Measurements from ENCODE around the gene LENEP. TPM values are rescaled to one million over a fixed set of nuclear protein-coding genes. Genes with fewer than 3 reads are reported as not detected.

The LENEP gene
- total RNA-seq, 3 donors from 2014 or later (not counting 1 experiment from before 2014, with no cell fraction given), result not detected

- Mint-ChIP-seq H3K4me1 (peaks cover 23 to 35% of the 10 kb centered on the region in 2 donors), H3K36me3 (no peaks in the 10 kb centered on the region), H3K9me3 (no peaks in the 10 kb centered on the region), H3K27ac (no peak overlapping the region), H3K4me3 (no peak overlapping the region), H3K27me3 (ENCODE audit: low read depth in 2 of 2) (no peaks in the 10 kb centered on the region)
- ATAC-seq (no peak), DNase-seq (no peak)
- Histone ChIP-seq H3K36me3 (ENCODE audit: control insufficient read depth, insufficient read depth, low read length) (peaks cover 57% of the 10 kb centered on the region), H3K27ac (ENCODE audit: low read length) (no peak overlapping the region), H3K27me3 (ENCODE audit: control insufficient read depth, insufficient read depth, low read length) (no peaks in the 10 kb centered on the region), H3K4me3 (ENCODE audit: low read length) (no peak overlapping the region), H3K9me3 (ENCODE audit: control insufficient read depth, insufficient read depth, low read length) (no peaks in the 10 kb centered on the region), H3K4me1 (ENCODE audit: control insufficient read depth, insufficient read depth, low read length) (peaks cover 20% of the 10 kb centered on the region)
- TF ChIP-seq CTCF (IDR thresholded peaks at IDR 0.05), result no peak
- 98% methylated on average over 8 of the region's 8 CpGs for WGBS (ENCODE audit: insufficient coverage)
- intact Hi-C loops (cut with micrococcal nuclease), result no loop called here
These were observed 29.7 kb upstream of the LENEP start for GRCh38 chr1:154963643-154964042.

GRCh38 chr1:154964359-154964758 lies 29.0 kb upstream of the LENEP start:
- DNase-seq (no peak), ATAC-seq (no peak)
- peaks cover 55% of the 10 kb centered on the region for H3K36me3 ChIP-seq (ENCODE audit: control insufficient read depth, insufficient read depth, low read length)
- H3K4me1 ChIP-seq (ENCODE audit: control insufficient read depth, insufficient read depth, low read length), result peaks cover 20% of the 10 kb centered on the region
- H3K9me3 Mint-ChIP-seq, result no peaks in the 10 kb centered on the region
- H3K36me3 Mint-ChIP-seq, result no peaks in the 10 kb centered on the region
- no peaks in the 10 kb centered on the region for H3K27me3 Mint-ChIP-seq (ENCODE audit: low read depth in 2 of 2)
- 92% methylated on average over 6 of the region's 6 CpGs for WGBS (ENCODE audit: insufficient coverage)
- no peak overlapping the region for H3K4me3 ChIP-seq (ENCODE audit: low read length)
- H3K4me3 Mint-ChIP-seq, result no peak overlapping the region
- intact Hi-C loops (cut with micrococcal nuclease), result no loop called here
- peaks cover 23 to 41% of the 10 kb centered on the region in 2 donors for H3K4me1 Mint-ChIP-seq
- no peak overlapping the region for H3K27ac ChIP-seq (ENCODE audit: low read length)
- TF ChIP-seq CTCF (IDR thresholded peaks at IDR 0.05), result no peak
- no peak overlapping the region for H3K27ac Mint-ChIP-seq
- no peaks in the 10 kb centered on the region for H3K27me3 ChIP-seq (ENCODE audit: control insufficient read depth, insufficient read depth, low read length)
- no peaks in the 10 kb centered on the region for H3K9me3 ChIP-seq (ENCODE audit: control insufficient read depth, insufficient read depth, low read length)

GRCh38 chr1:154966111-154966510 lies 27.3 kb upstream of the LENEP start:
- intact Hi-C loops (cut with micrococcal nuclease), result no loop called here
- Mint-ChIP-seq H3K9me3 (no peaks in the 10 kb centered on the region), H3K27ac (peak overlapping the region in 1 of 2 donors; percentile 40), H3K27me3 (ENCODE audit: low read depth in 2 of 2) (no peaks in the 10 kb centered on the region), H3K4me3 (no peak overlapping the region), H3K36me3 (no peaks in the 10 kb centered on the region), H3K4me1 (peaks cover 13 to 47% of the 10 kb centered on the region in 2 donors)
- no peaks in the 10 kb centered on the region for H3K9me3 ChIP-seq (ENCODE audit: control insufficient read depth, insufficient read depth, low read length)
- H3K27me3 ChIP-seq (ENCODE audit: control insufficient read depth, insufficient read depth, low read length), result no peaks in the 10 kb centered on the region
- no peak overlapping the region for H3K27ac ChIP-seq (ENCODE audit: low read length)
- DNase-seq (no peak), ATAC-seq (no peak)
- TF ChIP-seq CTCF (IDR thresholded peaks at IDR 0.05), result no peak
- WGBS (ENCODE audit: insufficient coverage), result 98% methylated on average over 6 of the region's 7 CpGs
- no peak overlapping the region for H3K4me3 ChIP-seq (ENCODE audit: low read length)
- H3K4me1 ChIP-seq (ENCODE audit: control insufficient read depth, insufficient read depth, low read length), result peaks cover 24% of the 10 kb centered on the region
- H3K36me3 ChIP-seq (ENCODE audit: control insufficient read depth, insufficient read depth, low read length), result peaks cover 52% of the 10 kb centered on the region

- H3K4me3 ChIP-seq (ENCODE audit: low read length), result no peak overlapping the region
- H3K36me3 ChIP-seq (ENCODE audit: control insufficient read depth, insufficient read depth, low read length), result peaks cover 52% of the 10 kb centered on the region
- H3K4me3 Mint-ChIP-seq, result no peak overlapping the region
- H3K36me3 Mint-ChIP-seq, result no peaks in the 10 kb centered on the region
- 91% methylated on average over 5 of the region's 5 CpGs for WGBS (ENCODE audit: insufficient coverage)
- H3K9me3 Mint-ChIP-seq, result no peaks in the 10 kb centered on the region
- H3K27ac Mint-ChIP-seq, result peak overlapping the region in 1 of 2 donors; percentile 38
- ATAC-seq (no peak), DNase-seq (no peak)
- no peaks in the 10 kb centered on the region for H3K9me3 ChIP-seq (ENCODE audit: control insufficient read depth, insufficient read depth, low read length)
- peaks cover 27% of the 10 kb centered on the region for H3K4me1 ChIP-seq (ENCODE audit: control insufficient read depth, insufficient read depth, low read length)
- TF ChIP-seq CTCF (IDR thresholded peaks at IDR 0.05), result no peak
- peaks cover 17 to 50% of the 10 kb centered on the region in 2 donors for H3K4me1 Mint-ChIP-seq
- intact Hi-C loops (cut with micrococcal nuclease), result no loop called here
- H3K27ac ChIP-seq (ENCODE audit: low read length), result no peak overlapping the region
- H3K27me3 ChIP-seq (ENCODE audit: control insufficient read depth, insufficient read depth, low read length), result no peaks in the 10 kb centered on the region
- H3K27me3 Mint-ChIP-seq (ENCODE audit: low read depth in 2 of 2), result no peaks in the 10 kb centered on the region
These were observed 25.9 kb upstream of the LENEP start for GRCh38 chr1:154967331-154967950.

Data from natural killer cell (primary cell).